ENCODE data around the gene CDK7.

- TF ChIP-seq CTCF (IDR thresholded peaks at IDR 0.05) (no peak), POLR2A (IDR thresholded peaks at IDR 0.05) (no peak)
These were observed 66.0 kb downstream of the CDK7 start for GRCh38 chr5:69300537-69301203.

Data from uterus (tissue), 2 donors.